ENCODE results near the gene ZSCAN26. TPM values are rescaled to one million over a fixed set of nuclear protein-coding genes. Genes with fewer than 3 reads are reported as not detected.

Gene ZSCAN26
- 7.3 and 8.4 TPM in 2 replicates for total RNA-seq

GRCh38 chr6:28266962-28267694, at the start of gene ZSCAN26:
TSS of gene ZSCAN26 (plus strand) at chr6:28267143. CDS start at chr6:28271920, 4,777 bp downstream.
- intact Hi-C loops (cut with micrococcal nuclease): loop anchor here (1.0 to 5.0 kb wide), 5 partner anchors 15 to 130 kb away; partner anchors contain the start of genes ZKSCAN3, ZKSCAN4, ZKSCAN8 and ZSCAN12

- intact Hi-C loops (cut with micrococcal nuclease): no loop called here
Observed at GRCh38 chr6:28217890-28218289, 49.1 kb upstream of the ZSCAN26 start.

GRCh38 chr6:28218312-28219248, 48.4 kb upstream of the ZSCAN26 start:
- intact Hi-C loops (cut with micrococcal nuclease): no loop called here

- intact Hi-C loops (cut with micrococcal nuclease): no loop called here
Observed at GRCh38 chr6:28220257-28221133, 46.4 kb upstream of the ZSCAN26 start.

- intact Hi-C loops (cut with micrococcal nuclease): loop anchor here (5.0 kb wide), 1 partner anchor 142 kb away; the partner anchor contains the start of gene ZNF165
Observed at GRCh38 chr6:28224131-28225055, 42.5 kb upstream of the ZSCAN26 start.

- intact Hi-C loops (cut with micrococcal nuclease): loop anchor here (5.0 kb wide), 1 partner anchor 143 kb away; the partner anchor contains the start of gene ZNF165
Observed at GRCh38 chr6:28225056-28225834, 41.7 kb upstream of the ZSCAN26 start, which contains the start of gene ZSCAN9. TSS of gene ZSCAN9 (plus strand) at chr6:28225275. CDS start at chr6:28227085, 1,810 bp downstream.

- intact Hi-C loops (cut with micrococcal nuclease): loop anchor here (5.0 kb wide), 1 partner anchor 144 kb away; the partner anchor contains the start of gene ZNF165
Observed at GRCh38 chr6:28226460-28226859, 40.5 kb upstream of the ZSCAN26 start.

- intact Hi-C loops (cut with micrococcal nuclease): no loop called here
Observed at GRCh38 chr6:28232785-28233184, 34.2 kb upstream of the ZSCAN26 start.

- intact Hi-C loops (cut with micrococcal nuclease): no loop called here
Observed at GRCh38 chr6:28235912-28236452, 31.0 kb upstream of the ZSCAN26 start.

- intact Hi-C loops (cut with micrococcal nuclease): no loop called here
Observed at GRCh38 chr6:28239636-28240035, 27.3 kb upstream of the ZSCAN26 start.

- intact Hi-C loops (cut with micrococcal nuclease): no loop called here
Observed at GRCh38 chr6:28240471-28240870, 26.5 kb upstream of the ZSCAN26 start.

GRCh38 chr6:28243946-28244345, 23.0 kb upstream of the ZSCAN26 start:
- intact Hi-C loops (cut with micrococcal nuclease): no loop called here

GRCh38 chr6:28245206-28245941, 21.6 kb upstream of the ZSCAN26 start:
- intact Hi-C loops (cut with micrococcal nuclease): no loop called here

- intact Hi-C loops (cut with micrococcal nuclease): no loop called here
Observed at GRCh38 chr6:28248916-28249315, 18.0 kb upstream of the ZSCAN26 start.

- intact Hi-C loops (cut with micrococcal nuclease): no loop called here
Observed at GRCh38 chr6:28250747-28251146, 16.2 kb upstream of the ZSCAN26 start.

- intact Hi-C loops (cut with micrococcal nuclease): loop anchor here (1.0 kb wide), 3 partner anchors 16 to 148 kb away; partner anchors contain the start of genes ZKSCAN8, ZSCAN12 and ZSCAN26
Observed at GRCh38 chr6:28251661-28252008, 15.3 kb upstream of the ZSCAN26 start.

Data from T-helper 2 cell treated with Interferon-gamma antibody and Interleukin-4, amounts not matched to agents 100 ng/mL and 5 ng/mL, for 36 hours (primary cell).